ENCODE measurements around the gene CDC42EP3.

- no peak for TF ChIP-seq CTCF (IDR thresholded peaks at IDR 0.05)
- TF ChIP-seq POLR2A (IDR thresholded peaks at IDR 0.05): no peak
These were observed 47.2 kb upstream of the CDC42EP3 start for GRCh38 chr2:37718515-37719161.
